HG02763 (cell line): ENCODE measurements around the gene NLRP3.
"Not testable (repeated sequence)": the region's sequence is repeated elsewhere in the genome, so short reads cannot be mapped to it uniquely, and the experiment has no call there.

ENCODE experiments used
- ATAC-seq: cut with Tn5 transposase; IDR thresholded peaks from one replicate; pipeline ENCODE4 v1.9.1; 2021; ENCODE audit warnings: mild to moderate bottlenecking, moderate library complexity; ENCODE audit not compliant: unreplicated experiment

NLRP3 gene

GRCh38 chr1:247390116-247390791 lies 25.7 kb upstream of the NLRP3 start:
- peak; percentile 100 for ATAC-seq

GRCh38 chr1:247390996-247391395 lies 25.0 kb upstream of the NLRP3 start:
- no peak for ATAC-seq

GRCh38 chr1:247392088-247392487 lies 23.9 kb upstream of the NLRP3 start:
- ATAC-seq = no peak

- ATAC-seq = not testable (repeated sequence)
Observed at GRCh38 chr1:247395075-247395474, 20.9 kb upstream of the NLRP3 start.

GRCh38 chr1:247400685-247401084 lies 15.3 kb upstream of the NLRP3 start:
- ATAC-seq = no peak

GRCh38 chr1:247401310-247402119 lies 14.5 kb upstream of the NLRP3 start:
- ATAC-seq = no peak

- ATAC-seq = no peak
Observed at GRCh38 chr1:247402120-247402675, 13.8 kb upstream of the NLRP3 start.

- no peak for ATAC-seq
Observed at GRCh38 chr1:247406014-247406656, 9.8 kb upstream of the NLRP3 start.

GRCh38 chr1:247407180-247407616 lies 8.8 kb upstream of the NLRP3 start:
- ATAC-seq = peak; percentile 79

- no peak for ATAC-seq
Observed at GRCh38 chr1:247408100-247408499, 7.9 kb upstream of the NLRP3 start.

- ATAC-seq = peak; percentile 72
Observed at GRCh38 chr1:247409869-247410544, 6.0 kb upstream of the NLRP3 start.

GRCh38 chr1:247411621-247412327 lies 4.2 kb upstream of the NLRP3 start:
- ATAC-seq = no peak

GRCh38 chr1:247417831-247418230 lies 1.9 kb downstream of the NLRP3 start:
- no peak for ATAC-seq

GRCh38 chr1:247419336-247419735 lies 3.4 kb downstream of the NLRP3 start:
- ATAC-seq = no peak

- ATAC-seq = no peak
Observed at GRCh38 chr1:247421074-247421473, 5.1 kb downstream of the NLRP3 start.

GRCh38 chr1:247429496-247429895 lies 13.5 kb downstream of the NLRP3 start:
- no peak for ATAC-seq

GRCh38 chr1:247430434-247430833 lies 14.5 kb downstream of the NLRP3 start:
- no peak for ATAC-seq

- ATAC-seq = no peak
Observed at GRCh38 chr1:247431643-247432042, 15.7 kb downstream of the NLRP3 start.

GRCh38 chr1:247434005-247434404 lies 18.0 kb downstream of the NLRP3 start:
- no peak for ATAC-seq

- ATAC-seq = no peak
Observed at GRCh38 chr1:247435030-247435758, 19.2 kb downstream of the NLRP3 start.
